ENCODE data around the gene CLINT1.
A peak's percentile ranks its signal among the peaks of the same experiment; 100 is the strongest.

The CLINT1 gene

GRCh38 chr5:157800137-157800536 is 58.8 kb downstream of the CLINT1 start:
- TF ChIP-seq CTCF (conservative IDR thresholded peaks at IDR 0.05; ENCODE audit: low read length), result no peak
- DNase-seq (ENCODE audit: low read depth), result no peak
- no peak overlapping the region for H3K4me3 ChIP-seq (ENCODE audit: low read length)

- no peak for TF ChIP-seq CTCF (conservative IDR thresholded peaks at IDR 0.05; ENCODE audit: low read length)
- no peak overlapping the region for H3K4me3 ChIP-seq (ENCODE audit: low read length)
- DNase-seq (ENCODE audit: low read depth), result no peak
Observed at GRCh38 chr5:157799578-157799977, 59.4 kb downstream of the CLINT1 start.

- no peak for TF ChIP-seq CTCF (conservative IDR thresholded peaks at IDR 0.05; ENCODE audit: low read length)
Observed at GRCh38 chr5:157793301-157793700, 65.6 kb downstream of the CLINT1 start.

GRCh38 chr5:157785801-157786200 is 73.1 kb downstream of the CLINT1 start:
- H3K4me3 ChIP-seq (ENCODE audit: low read length), result no peak overlapping the region
- no peak for TF ChIP-seq CTCF (conservative IDR thresholded peaks at IDR 0.05; ENCODE audit: low read length)
- no peak for DNase-seq (ENCODE audit: low read depth)

More at GRCh38 chr5:157793301-157793700, 65.6 kb downstream of the CLINT1 start:
- DNase-seq (ENCODE audit: low read depth), result no peak
- no peak overlapping the region for H3K4me3 ChIP-seq (ENCODE audit: low read length)

- TF ChIP-seq CTCF (conservative IDR thresholded peaks at IDR 0.05; ENCODE audit: low read length), result no peak
- H3K4me3 ChIP-seq (ENCODE audit: low read length), result no peak overlapping the region
- no peak for DNase-seq (ENCODE audit: low read depth)
Observed at GRCh38 chr5:157779221-157779620, 79.7 kb downstream of the CLINT1 start.

- no peak overlapping the region for H3K4me3 ChIP-seq (ENCODE audit: low read length)
- DNase-seq (ENCODE audit: low read depth), result peak; percentile 36
- no peak for TF ChIP-seq CTCF (conservative IDR thresholded peaks at IDR 0.05; ENCODE audit: low read length)
Observed at GRCh38 chr5:157778121-157778805, 80.7 kb downstream of the CLINT1 start.

GRCh38 chr5:157772127-157772526 is 86.8 kb downstream of the CLINT1 start:
- no peak for DNase-seq (ENCODE audit: low read depth)
- TF ChIP-seq CTCF (conservative IDR thresholded peaks at IDR 0.05; ENCODE audit: low read length), result no peak

More at GRCh38 chr5:157772127-157772526, 86.8 kb downstream of the CLINT1 start:
- no peak overlapping the region for H3K4me3 ChIP-seq (ENCODE audit: low read length)
